H9 (cell line): ENCODE measurements around the gene TSPAN1. TPM values are rescaled to one million over a fixed set of nuclear protein-coding genes. Genes with fewer than 3 reads are reported as not detected.

Experiments used
- DNase-seq: peaks from one replicate; pipeline ENCODE4 v3.0.0-alpha.2; 2017
- H2AFZ ChIP-seq: one replicate; pipeline ENCODE4 v1.6.1; 2013; ENCODE audit warnings: mild to moderate bottlenecking, low read length, control low read depth, moderate library complexity
- H2AK5ac ChIP-seq: 2 replicates; pipeline ENCODE4 v1.6.1; 2013; ENCODE audit warnings: low read length, control low read depth, mixed read lengths; ENCODE audit not compliant: insufficient read length
- H2BK120ac ChIP-seq: one replicate; pipeline ENCODE4 v1.6.1; 2013; ENCODE audit warnings: low read depth, mild to moderate bottlenecking, low read length, control low read depth, inconsistent platforms; ENCODE audit not compliant: poor library complexity, severe bottlenecking
- H2BK12ac ChIP-seq: 2 replicates; pipeline ENCODE4 v1.6.1; 2013; ENCODE audit warnings: low read length, control low read depth, mixed read lengths, low read depth; ENCODE audit not compliant: insufficient read length
- H2BK15ac ChIP-seq: 2 replicates; pipeline ENCODE4 v1.6.1; 2013; ENCODE audit warnings: low read depth, low read length, control low read depth
- H2BK20ac ChIP-seq: one replicate; pipeline ENCODE4 v1.6.1; 2013; ENCODE audit warnings: low read depth, mild to moderate bottlenecking, low read length, control low read depth, inconsistent platforms; ENCODE audit not compliant: poor library complexity, severe bottlenecking
- H2BK5ac ChIP-seq: 2 replicates; pipeline ENCODE4 v1.6.1; 2013; ENCODE audit warnings: low read length, control low read depth, mixed read lengths; ENCODE audit not compliant: insufficient read length
- H3K14ac ChIP-seq: 2 replicates; pipeline ENCODE4 v1.6.1; 2013; ENCODE audit warnings: low read length, control low read depth; ENCODE audit not compliant: insufficient read depth
- H3K18ac ChIP-seq: 2 replicates; pipeline ENCODE4 v1.6.1; 2013; ENCODE audit warnings: low read depth, mild to moderate bottlenecking, mixed read lengths, low read length, control low read depth; ENCODE audit not compliant: insufficient read length
- H3K23ac ChIP-seq: 2 replicates; pipeline ENCODE4 v1.6.1; 2013; ENCODE audit warnings: low read length, control low read depth, mixed read lengths, low read depth; ENCODE audit not compliant: insufficient read length
- H3K23me2 ChIP-seq: 2 replicates; pipeline ENCODE4 v1.6.1; 2013; ENCODE audit warnings: low read depth, mild to moderate bottlenecking, mixed read lengths, low read length, control low read depth; ENCODE audit not compliant: insufficient read length, poor library complexity, severe bottlenecking
- H3K27ac ChIP-seq: 2 replicates; pipeline ENCODE4 v1.5.1; 2013; ENCODE audit warnings: low read length, control low read depth, mixed read lengths, low read depth; ENCODE audit not compliant: insufficient read length
- H3K27me3 ChIP-seq: 2 replicates; pipeline ENCODE4 v1.6.1; 2013; ENCODE audit warnings: low read length, control low read depth, inconsistent platforms; ENCODE audit not compliant: insufficient read depth
- H3K4ac ChIP-seq: 2 replicates; pipeline ENCODE4 v1.6.1; 2013; ENCODE audit warnings: low read depth, mild to moderate bottlenecking, control low read depth, inconsistent platforms, low read length, moderate library complexity
- H3K4me1 ChIP-seq: 2 replicates; pipeline ENCODE4 v1.6.1; 2013; ENCODE audit warnings: low read length, control low read depth, inconsistent platforms; ENCODE audit not compliant: insufficient read depth
- H3K4me2 ChIP-seq: 2 replicates; pipeline ENCODE4 v1.6.1; 2013; ENCODE audit warnings: low read length, control low read depth, mixed read lengths; ENCODE audit not compliant: insufficient read length, insufficient read depth
- H3K56ac ChIP-seq: 2 replicates; pipeline ENCODE4 v1.6.1; 2013; ENCODE audit warnings: low read depth, mild to moderate bottlenecking, mixed read lengths, low read length, control low read depth; ENCODE audit not compliant: insufficient read length
- H3K79me1 ChIP-seq: 2 replicates; pipeline ENCODE4 v1.6.1; 2013; ENCODE audit warnings: low read depth, mild to moderate bottlenecking, moderate library complexity, low read length, control low read depth, inconsistent platforms; ENCODE audit not compliant: insufficient read depth, poor library complexity, severe bottlenecking
- H3K79me2 ChIP-seq: 2 replicates; pipeline ENCODE4 v1.6.1; 2013; ENCODE audit warnings: low read length, control low read depth, inconsistent platforms; ENCODE audit not compliant: insufficient read depth
- H3K9ac ChIP-seq: 2 replicates; pipeline ENCODE4 v1.6.1; 2013; ENCODE audit warnings: low read length, control low read depth, mixed read lengths; ENCODE audit not compliant: insufficient read length; ENCODE audit errors: extremely low read depth
- H3K9me3 ChIP-seq: one replicate; pipeline ENCODE4 v1.6.1; 2013; ENCODE audit warnings: low read depth, low read length, inconsistent platforms; ENCODE audit not compliant: control insufficient read depth
- H3T11ph ChIP-seq: one replicate; pipeline ENCODE4 v1.6.1; 2013; ENCODE audit warnings: mild to moderate bottlenecking, low read length, control low read depth, inconsistent platforms
- H4K20me1 ChIP-seq: one replicate; pipeline ENCODE4 v1.6.1; 2013; ENCODE audit not compliant: control insufficient read depth, insufficient read length, insufficient read depth
- H4K5ac ChIP-seq: 2 replicates; pipeline ENCODE4 v1.6.1; 2013; ENCODE audit warnings: low read depth, mild to moderate bottlenecking, mixed read lengths, low read length, control low read depth; ENCODE audit not compliant: insufficient read length
- H4K8ac ChIP-seq: replicated peaks from 2 replicates; pipeline ENCODE4 v1.6.1; 2013; ENCODE audit warnings: low read length, control low read depth, mixed read lengths, low read depth; ENCODE audit not compliant: insufficient read length
- H4K91ac ChIP-seq: 2 replicates; pipeline ENCODE4 v1.6.1; 2013; ENCODE audit warnings: low read depth, mild to moderate bottlenecking, moderate library complexity, mixed read lengths, low read length, control low read depth; ENCODE audit not compliant: insufficient read length
- H3K27ac Mint-ChIP-seq, 3 experiments: 2 replicates in 2 of 3; 3 replicates in 1 of 3; pipeline ENCODE4 v1.8.0; 2020 to 2021; ENCODE audit warnings: mixed read lengths in 3 of 3, mild to moderate bottlenecking in 1 of 3, moderate library complexity in 1 of 3
- H3K27me3 Mint-ChIP-seq: 2 replicates; pipeline ENCODE4 v1.8.0; 2021; ENCODE audit warnings: low read depth, mild to moderate bottlenecking, moderate library complexity, mixed read lengths
- H3K36me3 Mint-ChIP-seq, 3 experiments: 2 replicates in 2 of 3; 3 replicates in 1 of 3; pipeline ENCODE4 v1.8.0; 2020 to 2021; ENCODE audit warnings: low read depth in 3 of 3, mixed read lengths in 3 of 3; ENCODE audit not compliant: insufficient read depth in 1 of 3
- H3K4me1 Mint-ChIP-seq, 2 experiments: 2 replicates each; pipeline ENCODE4 v1.8.0; 2020; ENCODE audit warnings: mixed read lengths in 2 of 2
- H3K4me3 Mint-ChIP-seq, 2 experiments: 2 replicates in 1 of 2; 3 replicates in 1 of 2; pipeline ENCODE4 v1.8.0; 2020 to 2021; ENCODE audit warnings: mild to moderate bottlenecking in 2 of 2, mixed read lengths in 2 of 2, moderate library complexity in 1 of 2
- H3K9me3 Mint-ChIP-seq, 2 experiments: 2 replicates in 1 of 2; 3 replicates in 1 of 2; pipeline ENCODE4 v1.8.0; 2020; ENCODE audit warnings: mild to moderate bottlenecking in 2 of 2, mixed read lengths in 2 of 2, moderate library complexity in 1 of 2
- CTCF ChIP-seq: fragments of 200-600 bp; sonication (generic); conservative IDR thresholded peaks from 3 replicates; pipeline ENCODE4 v1.8.0; 2021; ENCODE audit warnings: antibody characterized with exemption, mild to moderate bottlenecking
- WGBS: extraction: QIAGEN DNeasy Blood & Tissue Kit; methylation state at CpG from one replicate; pipeline ENCODE4 v1.1.7; 2013; ENCODE audit warnings: missing lambda C conversion rate, low lambda C conversion rate, mixed read lengths; ENCODE audit not compliant: insufficient read length; ENCODE audit errors: extremely low coverage; 5-methylcytosine and 5-hydroxymethylcytosine counted together
- total RNA-seq: library from RNA; stranded (reverse); gene quantifications from 2 replicates; pipeline ENCODE4 v1.2.1, GENCODE V29; 2021

The TSPAN1 gene
- total RNA-seq, 1 experiment from 2014 or later: not detected

GRCh38 chr1:46128344-46128743 is 46.5 kb upstream of the TSPAN1 start:
- Histone ChIP-seq H3K14ac (no peak overlapping the region), H4K91ac (no peak overlapping the region), H3K23ac (no peak overlapping the region), H3K27ac (no peak overlapping the region), H3K9ac (no peak overlapping the region), H3K4ac (no peak overlapping the region), H3K79me1 (no peaks in the 10 kb centered on the region), H3K27me3 (no peaks in the 10 kb centered on the region), H3K56ac (no peak overlapping the region), H2BK5ac (no peak overlapping the region), H2BK20ac (no peak overlapping the region), H2BK15ac (no peak overlapping the region), H2AFZ (no peak overlapping the region), H4K5ac (no peak overlapping the region), H3K79me2 (peaks cover 2% of the 10 kb centered on the region; the same call in 1 of the 2 replicates), H2BK12ac (no peak overlapping the region), H3T11ph (no peak overlapping the region), H2BK120ac (no peak overlapping the region), H3K23me2 (peaks cover 10% of the 10 kb centered on the region), H3K4me2 (no peak overlapping the region), H3K9me3 (no peaks in the 10 kb centered on the region), H3K4me1 (no peaks in the 10 kb centered on the region), H2AK5ac (no peak overlapping the region), H4K20me1 (no peaks in the 10 kb centered on the region), H3K18ac (no peak overlapping the region), H4K8ac (no peak overlapping the region)
- no peak overlapping the region for H3K4me3 Mint-ChIP-seq
- H3K36me3 Mint-ChIP-seq: no peaks in the 10 kb centered on the region; a peak in 1 of 7 replicates
- H3K27me3 Mint-ChIP-seq: peaks cover 11% of the 10 kb centered on the region
- H3K27ac Mint-ChIP-seq: no peak overlapping the region
- WGBS: no CpG with 5 or more reads among the region's 3 CpGs
- DNase-seq: no peak
- no peak for TF ChIP-seq CTCF
- H3K9me3 Mint-ChIP-seq: peaks cover 0 to 3% of the 10 kb centered on the region in 2 experiments; a peak in 1 of 5 replicates
- peaks cover 14 to 19% of the 10 kb centered on the region in 2 experiments for H3K4me1 Mint-ChIP-seq
